Thymus (tissue), 11 donors: Measurements from ENCODE around the gene ZNF688. TPM values are rescaled to one million over a fixed set of nuclear protein-coding genes. Genes with fewer than 3 reads are reported as not detected.
"Not testable (repeated sequence)": the region's sequence is repeated elsewhere in the genome, so short reads cannot be mapped to it uniquely, and the experiment has no call there.

ENCODE experiments used
- DNase-seq, 9 donors: peaks; one replicate each; pipeline ENCODE4 v3.0.0-alpha.2; 2013; ENCODE audit warnings: low spot score in 9 of 9, low read depth in 6 of 9, missing footprints in 1 of 9
- H3K27ac ChIP-seq, 2 donors: one replicate each; pipeline ENCODE4 v1.5.1; 2013; ENCODE audit warnings: control low read depth in 1 of 2, low read depth in 1 of 2, low read length in 1 of 2, mild to moderate bottlenecking in 1 of 2, moderate library complexity in 1 of 2
- H3K27me3 ChIP-seq, 2 donors: one replicate each; pipeline ENCODE4 v1.5.1; 2013; ENCODE audit warnings: low read length in 1 of 2; ENCODE audit not compliant: control insufficient read depth in 2 of 2, insufficient read depth in 1 of 2
- H3K36me3 ChIP-seq, 2 donors: one replicate each; pipeline ENCODE4 v1.5.1; 2013; ENCODE audit warnings: low read length in 1 of 2, mild to moderate bottlenecking in 1 of 2, moderate library complexity in 1 of 2; ENCODE audit not compliant: control insufficient read depth in 2 of 2, insufficient read depth in 2 of 2
- H3K4me1 ChIP-seq, 2 donors: one replicate each; pipeline ENCODE4 v1.5.1; 2013; ENCODE audit warnings: low read length in 2 of 2; ENCODE audit not compliant: control insufficient read depth in 2 of 2, insufficient read depth in 2 of 2
- H3K4me3 ChIP-seq, 2 donors: one replicate each; pipeline ENCODE4 v1.5.1; 2013; ENCODE audit warnings: low read length in 2 of 2, control low read depth in 1 of 2, mild to moderate bottlenecking in 1 of 2
- H3K9me3 ChIP-seq, 2 donors: one replicate each; pipeline ENCODE4 v1.5.1; 2013; ENCODE audit warnings: low read length in 1 of 2, mild to moderate bottlenecking in 1 of 2; ENCODE audit not compliant: control insufficient read depth in 2 of 2, insufficient read depth in 1 of 2
- WGBS: extraction: QIAGEN DNeasy Blood & Tissue Kit; methylation state at CpG from one replicate; pipeline ENCODE4 v1.1.7; 2013; 5-methylcytosine and 5-hydroxymethylcytosine counted together
- polyA plus RNA-seq: library from polyadenylated mRNA; stranded (reverse); fragments of 200-250 nt; gene quantifications from one replicate; pipeline ENCODE4 v1.2.3, GENCODE V29; 2013
- total RNA-seq: library from RNA; stranded (reverse); fragments of 120-200 nt; gene quantifications from one replicate; pipeline ENCODE4 v1.2.4, GENCODE V29; 2013
- donor health status: healthy.

ZNF688 gene
- total and polyA plus RNA-seq, 2 donors: 17.5 to 38.1 TPM

DNA sequence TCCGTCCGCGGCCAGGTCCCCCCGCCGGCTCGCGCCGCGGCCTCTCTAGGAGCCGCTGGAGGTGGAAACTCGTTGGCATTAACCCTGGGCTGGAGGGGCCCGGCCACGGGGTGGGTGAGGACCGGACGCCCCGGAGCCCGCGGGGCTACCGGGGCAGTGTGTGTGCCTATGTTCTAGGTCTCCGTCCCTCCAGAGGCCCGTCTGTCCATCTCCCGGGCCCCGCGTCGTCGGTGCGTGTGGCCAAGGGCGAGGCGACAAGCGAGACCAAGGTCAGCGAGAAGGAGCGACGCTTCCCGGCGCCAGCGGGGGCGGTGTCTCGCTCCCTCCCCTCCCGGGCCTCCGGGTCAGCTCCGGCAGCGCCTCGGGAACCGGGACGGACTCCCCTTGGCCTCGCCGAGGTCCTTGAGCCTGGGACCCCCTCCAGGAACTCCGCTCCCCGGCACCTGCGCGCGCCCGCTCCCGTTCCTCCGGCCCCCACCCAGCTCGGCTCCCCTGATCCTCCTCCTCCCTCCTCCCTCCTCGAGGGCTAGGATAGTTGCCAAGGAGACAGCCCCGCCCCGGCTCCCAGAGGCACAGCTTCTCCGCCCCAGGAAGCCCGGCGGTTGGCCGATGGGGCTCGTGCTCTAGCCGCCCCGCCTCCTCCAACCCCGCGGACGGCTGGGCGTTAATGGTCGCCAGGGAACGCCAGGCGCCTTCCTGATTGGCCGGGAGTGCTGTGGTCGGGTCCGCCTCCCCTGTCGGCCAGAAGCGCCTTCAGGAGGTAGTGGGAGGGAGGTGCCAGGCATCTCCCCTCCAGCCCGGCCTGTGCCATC lies 44.5 kb downstream of the ZNF688 start:
- under 1% methylated on average over 79 of the region's 79 CpGs for WGBS
- H3K36me3 ChIP-seq: peaks cover 14 to 19% of the 10 kb centered on the region in 2 donors
- H3K27me3 ChIP-seq: peaks cover 6 to 16% of the 10 kb centered on the region in 2 donors
- H3K9me3 ChIP-seq: no peaks in the 10 kb centered on the region
- peaks cover 5 to 26% of the 10 kb centered on the region in 2 donors for H3K4me1 ChIP-seq
- peak; percentile 43 to 88 (median 69) for DNase-seq
- H3K27ac ChIP-seq: peak overlapping the region; percentile 85 to 93
- peak overlapping the region; percentile 61 to 76 for H3K4me3 ChIP-seq

DNA sequence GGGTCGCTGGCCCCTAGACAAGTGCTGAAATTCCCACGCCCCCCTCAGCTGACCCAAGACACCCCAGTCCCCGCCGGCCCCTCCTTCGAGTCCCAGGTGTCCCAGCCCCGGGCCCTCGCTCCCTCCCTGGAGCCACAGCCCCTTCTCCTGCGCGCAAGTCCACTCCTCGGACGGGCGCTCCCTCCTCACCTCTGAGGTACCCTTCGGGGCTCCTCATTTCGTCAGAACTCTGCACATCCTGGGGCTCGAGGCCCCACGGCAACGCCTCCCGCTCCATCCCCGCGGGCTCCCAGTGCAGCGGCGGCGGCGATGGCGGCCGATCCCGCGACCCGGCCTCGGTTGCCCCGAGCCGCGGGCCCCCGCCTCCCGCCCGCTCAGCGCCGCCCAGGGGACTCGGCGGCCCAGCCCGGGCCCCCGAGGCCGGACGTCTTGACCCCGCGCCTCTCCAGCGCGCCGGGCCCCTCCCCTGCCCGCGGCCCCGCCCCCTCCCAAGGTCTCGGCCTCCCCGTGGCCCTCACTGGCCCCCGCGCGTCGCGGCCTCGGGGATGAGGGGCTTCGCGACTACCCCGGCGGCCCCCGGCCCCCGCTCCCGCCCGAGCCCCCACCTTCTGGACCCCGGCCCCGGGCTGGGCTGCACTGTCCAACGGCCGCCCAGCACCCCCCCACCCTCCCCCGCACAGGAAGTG lies 45.2 kb downstream of the ZNF688 start, which contains the start of gene ZNF768:
Gene ZNF768 (minus strand): TSS at position 430 of the 686 bp plus-strand sequence. CDS start 153 bp downstream, at position 277.
- no peaks in the 10 kb centered on the region for H3K9me3 ChIP-seq
- peaks cover 5 to 26% of the 10 kb centered on the region in 2 donors for H3K4me1 ChIP-seq
- peaks cover 6 to 16% of the 10 kb centered on the region in 2 donors for H3K27me3 ChIP-seq
- peak in 2 of 9 donors; percentile 27 to 28 for DNase-seq
- H3K27ac ChIP-seq: peak within 1 kb of the TSS; percentile 85 to 93
- H3K4me3 ChIP-seq: peak within 1 kb of the TSS; percentile 61 to 76
- peaks cover 19 to 26% of the 10 kb centered on the region in 2 donors for H3K36me3 ChIP-seq
- WGBS: 1% methylated on average over 73 of the region's 73 CpGs

GRCh38 chr16:30525844-30526136 lies 45.7 kb downstream of the ZNF688 start:
- WGBS: 59% methylated on average over 4 of the region's 4 CpGs
- peaks cover 16 to 23% of the 10 kb centered on the region in 2 donors for H3K36me3 ChIP-seq
- peaks cover 5 to 26% of the 10 kb centered on the region in 2 donors for H3K4me1 ChIP-seq
- peaks cover 6 to 16% of the 10 kb centered on the region in 2 donors for H3K27me3 ChIP-seq
- peak overlapping the region; percentile 37 to 76 for H3K4me3 ChIP-seq
- no peak for DNase-seq
- H3K27ac ChIP-seq: peak overlapping the region in 1 of 2 donors; percentile 64
- H3K9me3 ChIP-seq: no peaks in the 10 kb centered on the region

DNA sequence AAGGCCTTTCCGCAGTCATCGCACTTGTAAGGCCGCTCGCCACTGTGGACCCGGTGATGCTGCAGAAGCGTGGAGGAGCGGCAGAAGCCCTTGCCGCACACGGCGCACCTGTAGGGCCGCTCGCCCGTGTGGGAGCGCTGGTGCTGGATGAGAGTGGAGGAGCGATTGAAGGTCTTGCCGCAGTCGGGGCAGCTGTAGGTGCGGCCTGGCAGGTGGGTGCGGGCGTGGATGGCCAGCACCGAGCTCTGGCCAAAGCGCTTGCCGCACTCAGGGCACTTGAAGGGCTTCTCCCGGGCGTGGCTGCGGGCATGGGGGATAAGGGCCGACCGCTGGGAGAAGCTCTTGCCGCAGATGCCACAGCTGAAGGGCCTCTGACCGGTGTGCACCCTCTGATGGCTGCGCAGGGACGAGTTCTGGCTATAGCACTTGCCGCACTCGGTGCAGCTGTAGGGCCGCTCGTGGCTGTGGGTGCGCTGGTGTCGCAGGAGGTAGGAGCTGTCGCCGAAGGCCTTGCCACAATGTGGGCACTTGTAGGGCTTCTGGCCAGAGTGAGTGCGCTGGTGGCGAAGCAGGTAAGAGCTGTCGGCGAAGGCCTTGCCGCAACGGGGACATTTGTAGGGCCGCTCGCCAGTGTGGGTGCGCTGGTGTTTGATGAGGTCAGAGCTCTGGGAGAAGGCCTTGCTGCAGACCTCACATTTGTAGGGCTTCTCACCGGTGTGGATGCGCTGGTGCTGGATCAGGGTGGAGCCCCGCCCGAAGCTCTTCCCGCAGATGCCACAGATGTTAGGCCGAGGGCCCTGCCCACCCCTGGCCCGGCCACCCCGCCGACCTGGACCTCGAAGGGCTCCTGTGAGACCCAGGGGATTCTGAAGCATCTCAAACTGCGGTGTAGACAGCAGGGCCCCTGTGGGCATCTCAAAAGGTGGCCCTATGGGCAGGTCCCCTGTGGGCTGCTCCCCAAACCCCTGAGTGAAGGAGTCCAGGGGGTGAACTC lies 46.6 kb downstream of the ZNF688 start:
- Histone ChIP-seq H3K4me3 (no peak overlapping the region), H3K9me3 (no peaks in the 10 kb centered on the region), H3K36me3 (peaks cover 24 to 29% of the 10 kb centered on the region in 2 donors), H3K27ac (no peak overlapping the region), H3K4me1 (peaks cover 5 to 26% of the 10 kb centered on the region in 2 donors), H3K27me3 (peaks cover 6 to 16% of the 10 kb centered on the region in 2 donors)
- whole genome bisulfite sequencing: 98% methylated on average over 60 of the region's 60 CpGs
- no peak for DNase-seq

DNA sequence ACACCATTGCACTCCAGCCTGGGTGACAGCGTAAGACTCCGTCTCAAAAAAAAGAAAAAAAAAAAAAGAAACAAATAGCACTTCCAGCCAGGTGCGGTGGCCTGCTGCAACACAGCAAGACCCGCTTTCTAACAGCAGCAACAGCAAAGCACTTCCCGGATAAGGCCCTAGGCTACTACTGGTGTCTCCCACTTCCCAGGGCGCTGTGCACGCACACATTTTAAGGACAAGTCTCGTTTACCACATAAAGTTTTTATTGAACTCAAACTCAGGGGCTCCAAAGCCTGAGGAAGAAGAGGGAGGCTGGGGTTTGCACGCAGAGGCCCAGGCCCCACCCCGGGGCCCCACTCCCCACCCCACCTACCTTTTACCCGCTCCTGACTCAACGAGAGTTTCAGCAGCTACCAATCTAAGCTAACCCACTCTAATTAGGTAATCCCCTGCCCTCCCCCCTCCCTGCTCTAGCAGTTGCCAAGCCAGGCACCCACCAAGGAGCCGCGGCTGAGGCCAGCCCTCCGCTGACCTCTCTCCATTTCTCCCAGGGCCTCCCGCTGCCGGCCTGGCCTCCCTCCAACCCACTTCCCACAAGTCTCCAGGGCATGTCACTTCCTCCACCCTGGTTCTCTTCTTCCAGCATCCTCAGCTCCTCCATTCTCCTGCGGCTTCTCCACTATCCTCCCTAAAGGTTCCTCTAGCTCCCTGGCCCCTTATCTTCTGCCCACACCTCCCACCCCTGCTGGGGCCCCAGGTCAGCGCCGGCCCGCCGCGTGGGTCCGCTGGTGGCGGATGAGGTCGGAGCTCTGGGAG lies 47.5 kb downstream of the ZNF688 start:
- no peak for DNase-seq
- Histone ChIP-seq H3K36me3 (peaks cover 33 to 38% of the 10 kb centered on the region in 2 donors), H3K9me3 (no peaks in the 10 kb centered on the region), H3K27ac (no peak overlapping the region), H3K4me3 (no peak overlapping the region), H3K4me1 (peaks cover 5 to 24% of the 10 kb centered on the region in 2 donors), H3K27me3 (peaks cover 6 to 16% of the 10 kb centered on the region in 2 donors)
- WGBS: 96% methylated on average over 26 of the region's 26 CpGs

DNA sequence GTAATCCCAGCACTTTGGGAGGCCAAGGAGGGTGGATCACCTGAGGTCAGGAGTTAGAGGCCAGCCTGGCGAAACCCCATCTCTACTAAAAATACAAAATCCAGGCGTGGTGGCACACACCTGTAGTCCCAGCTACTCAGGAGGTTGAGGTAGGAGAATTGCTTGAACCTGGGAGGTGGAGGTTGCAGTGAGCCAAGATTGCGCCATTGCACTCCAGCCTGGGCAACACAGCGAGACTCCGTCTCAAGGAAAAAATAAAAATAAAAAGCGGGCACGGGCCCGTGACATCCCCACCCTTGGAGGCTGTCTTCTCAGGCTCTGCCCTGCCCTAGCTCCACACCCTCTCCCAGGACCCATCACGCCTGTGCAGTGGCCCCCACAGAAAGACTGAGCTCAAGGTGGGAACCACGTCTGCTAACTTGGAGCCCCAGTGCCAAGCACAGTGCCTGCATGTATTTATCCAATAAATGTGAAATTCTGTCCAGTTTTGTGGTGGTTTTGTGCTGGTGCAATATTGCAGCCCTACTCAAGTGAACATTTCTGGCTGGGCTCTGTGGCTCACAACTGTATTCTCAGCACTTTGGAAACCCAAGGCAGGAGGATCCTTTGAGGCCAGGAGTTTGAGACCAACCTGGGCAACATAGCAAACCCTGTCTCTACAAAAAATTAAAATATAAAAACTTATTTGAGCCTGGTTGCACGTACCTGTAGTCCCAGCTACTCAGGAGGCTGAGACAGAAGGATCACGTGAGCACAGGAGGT lies 48.6 kb downstream of the ZNF688 start:
- peaks cover 44 to 48% of the 10 kb centered on the region in 2 donors for H3K36me3 ChIP-seq
- DNase-seq, H3K9me3 ChIP-seq, H3K4me3 ChIP-seq, H3K27ac ChIP-seq: not testable (repeated sequence)
- H3K4me1 ChIP-seq: peaks cover 5 to 13% of the 10 kb centered on the region in 2 donors
- 98% methylated on average over 12 of the region's 12 CpGs for WGBS
- H3K27me3 ChIP-seq: peaks cover 6 to 16% of the 10 kb centered on the region in 2 donors

GRCh38 chr16:30521873-30522641 lies 49.5 kb downstream of the ZNF688 start:
- WGBS: 94% methylated on average over 11 of the region's 11 CpGs

More at GRCh38 chr16:30521873-30522641, 49.5 kb downstream of the ZNF688 start:
- Histone ChIP-seq H3K36me3 (peaks cover 53 to 56% of the 10 kb centered on the region in 2 donors), H3K4me1 (peaks cover 0 to 7% of the 10 kb centered on the region in 2 donors), H3K27me3 (peaks cover 6 to 12% of the 10 kb centered on the region in 2 donors), H3K27ac (peak overlapping the region in 1 of 2 donors; percentile 11), H3K9me3 (no peaks in the 10 kb centered on the region), H3K4me3 (no peak overlapping the region)
- no peak for DNase-seq
